MCF 10A (cell line): ENCODE measurements around the gene NAV1. TPM values are rescaled to one million over a fixed set of nuclear protein-coding genes. Genes with fewer than 3 reads are reported as not detected.
A peak's percentile ranks its signal among the peaks of the same experiment; 100 is the strongest.

Source experiments
- BruUV-seq: library from RNA; stranded (reverse); fragments of 400-500 nt; replicated peaks from 2 replicates; lab custom pipeline; 2021; lab: Mats Ljungman, UMichigan
- CTCF ChIA-PET: fragments of 300-600 bp; sonication (Branson Sonifier 250); formaldehyde crosslinking; extraction: SDS; loops from one replicate; lab custom pipeline; 2021; ENCODE audit warnings: antibody characterized with exemption, inconsistent platforms; lab: Yijun Ruan, JAX
- POLR2A ChIA-PET: fragments of 300-600, 350-650 bp; sonication (Branson Sonifier 250); formaldehyde crosslinking; extraction: SDS; loops from one replicate; lab custom pipeline; 2020; ENCODE audit warnings: antibody characterized with exemption, inconsistent platforms; lab: Yijun Ruan, JAX
- DNase-seq: peaks from one replicate; pipeline ENCODE4 v3.0.0-alpha.2; 2018; ENCODE audit not compliant: unreplicated experiment
- H3K27ac Mint-ChIP-seq: one replicate; pipeline ENCODE4 v1.8.0; 2022; ENCODE audit warnings: mild to moderate bottlenecking, low read depth, mixed read lengths; ENCODE audit not compliant: unreplicated experiment
- H3K27me3 Mint-ChIP-seq: one replicate; pipeline ENCODE4 v1.8.0; 2022; ENCODE audit warnings: mixed read lengths; ENCODE audit not compliant: insufficient read depth, unreplicated experiment
- H3K36me3 Mint-ChIP-seq: one replicate; pipeline ENCODE4 v1.8.0; 2022; ENCODE audit warnings: mild to moderate bottlenecking, moderate library complexity, mixed read lengths; ENCODE audit not compliant: insufficient read depth, unreplicated experiment
- H3K4me1 Mint-ChIP-seq: one replicate; pipeline ENCODE4 v1.8.0; 2022; ENCODE audit warnings: mixed read lengths; ENCODE audit not compliant: insufficient read depth, unreplicated experiment
- H3K4me3 Mint-ChIP-seq: one replicate; pipeline ENCODE4 v1.8.0; 2022; ENCODE audit warnings: mild to moderate bottlenecking, moderate library complexity, mixed read lengths; ENCODE audit not compliant: unreplicated experiment
- H3K9me3 Mint-ChIP-seq: one replicate; pipeline ENCODE4 v1.8.0; 2022; ENCODE audit warnings: mixed read lengths; ENCODE audit not compliant: unreplicated experiment
- CTCF ChIP-seq: fragments of 200-600 bp; IDR thresholded peaks from one replicate; pipeline ENCODE4 v1.8.0; 2022; ENCODE audit warnings: antibody characterized with exemption, mild to moderate bottlenecking; ENCODE audit not compliant: unreplicated experiment
- intact Hi-C: fragments of 100-400 bp; cut with micrococcal nuclease; formaldehyde crosslinking; loops from 2 replicates; pipeline ENCODE4 v1.14.1; 2022
- total RNA-seq: library from RNA; stranded (reverse); gene quantifications from 2 replicates; pipeline ENCODE4 v1.2.3, GENCODE V29; 2022

Gene NAV1
- total RNA-seq, 1 experiment from 2014 or later, result 34.9 TPM

DNA sequence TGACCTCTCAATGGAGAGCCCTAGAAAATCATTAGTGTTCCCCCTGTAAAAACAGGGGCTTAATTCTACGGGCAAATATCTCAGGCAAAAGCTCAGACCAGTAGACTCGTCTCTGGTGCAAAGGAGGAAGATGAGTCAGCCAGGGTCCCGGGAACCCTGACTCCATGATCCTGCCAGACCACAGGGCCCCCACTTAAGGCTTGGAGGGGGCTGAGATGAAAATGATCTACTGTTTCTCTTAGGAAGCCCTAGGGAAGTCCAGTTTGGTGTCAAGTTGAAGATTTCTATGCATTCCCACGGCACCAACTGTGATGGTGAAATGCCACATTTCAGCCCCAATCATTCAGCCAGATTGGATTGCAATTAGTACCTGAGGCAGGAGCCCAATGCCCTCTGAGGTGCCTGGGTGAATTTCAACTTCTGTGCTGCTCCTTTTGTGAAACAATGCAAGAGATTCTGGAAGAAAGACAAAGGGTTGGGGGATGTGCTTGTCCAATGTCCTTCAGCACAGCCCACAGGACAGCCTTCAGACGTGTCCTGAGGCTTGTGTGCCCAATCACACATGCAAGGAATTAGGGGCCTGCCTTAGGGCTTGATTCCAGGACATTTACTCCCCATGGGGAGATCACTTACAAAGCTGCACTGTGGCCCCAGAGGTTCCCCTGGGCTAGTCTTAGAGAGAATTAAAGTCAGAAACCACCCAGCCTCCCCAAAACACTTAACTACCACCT is 18.1 kb downstream of the NAV1 start:
- Mint-ChIP-seq H3K27ac (peak overlapping the region; percentile 14), H3K27me3 (no peaks in the 10 kb centered on the region), H3K9me3 (no peaks in the 10 kb centered on the region), H3K4me1 (peaks cover 34% of the 10 kb centered on the region), H3K4me3 (no peak overlapping the region), H3K36me3 (peaks cover 2% of the 10 kb centered on the region)
- no TSS peak for BruUV-seq
- TF ChIP-seq CTCF, result no peak
- intact Hi-C loops, result no loop called here
- CTCF ChIA-PET, result interaction anchor here (0.6 to 17.3 kb wide), 10 partner anchors 12 to 758 kb away, joined by 3 to 779 read pairs (median 52); partner anchors contain the start of gene NAV1
- no peak for DNase-seq
- POLR2A ChIA-PET, result interaction anchor here (0.5 to 0.9 kb wide), 3 partner anchors 19 to 918 kb away, joined by 3 to 4 read pairs (median 3); no protein-coding TSS in a partner anchor

DNA sequence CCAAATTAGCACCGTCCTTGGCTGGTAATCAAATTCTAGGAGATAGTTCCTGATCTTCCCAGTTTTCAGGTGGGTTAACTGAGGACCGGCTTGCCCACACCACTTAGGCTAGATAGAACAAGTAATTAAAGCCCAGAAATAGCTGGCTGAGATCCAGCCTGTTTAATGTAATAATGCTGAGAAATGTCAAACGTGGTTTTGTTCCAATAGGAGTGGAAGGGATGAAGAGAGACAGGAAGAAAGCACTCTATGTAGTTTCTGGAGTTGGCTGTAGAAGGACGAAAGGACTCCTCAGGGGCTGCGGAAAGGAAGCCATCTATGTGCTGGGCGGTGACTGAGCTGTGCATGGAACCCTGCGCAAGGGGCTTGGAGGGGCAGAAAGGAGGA is 18.6 kb downstream of the NAV1 start:
- DNase-seq, result no peak
- peaks cover 40% of the 10 kb centered on the region for H3K4me1 Mint-ChIP-seq
- H3K27me3 Mint-ChIP-seq, result no peaks in the 10 kb centered on the region
- no peak for TF ChIP-seq CTCF
- H3K27ac Mint-ChIP-seq, result peak overlapping the region; percentile 14
- no peak overlapping the region for H3K4me3 Mint-ChIP-seq
- CTCF ChIA-PET, result interaction anchor here (0.5 to 17.3 kb wide), 12 partner anchors 12 to 758 kb away, joined by 3 to 779 read pairs (median 34); partner anchors contain the start of gene NAV1
- no TSS peak for BruUV-seq
- POLR2A ChIA-PET, result interaction anchor here (0.5 to 1.5 kb wide), 3 partner anchors 23 to 917 kb away, joined by 3 to 6 read pairs (median 4); no protein-coding TSS in a partner anchor
- intact Hi-C loops, result no loop called here
- H3K9me3 Mint-ChIP-seq, result no peaks in the 10 kb centered on the region
- H3K36me3 Mint-ChIP-seq, result peaks cover 6% of the 10 kb centered on the region

- peaks cover 6% of the 10 kb centered on the region for H3K36me3 Mint-ChIP-seq
- no peaks in the 10 kb centered on the region for H3K9me3 Mint-ChIP-seq
- no peak overlapping the region for H3K4me3 Mint-ChIP-seq
- ChIA-PET CTCF (interaction anchor here (0.6 to 17.3 kb wide), 57 partner anchors 9 to 414 kb away, joined by 3 to 779 read pairs (median 7); partner anchors contain the start of genes IPO9 and NAV1), POLR2A (interaction anchor here (0.5 to 2.3 kb wide), 8 partner anchors 16 to 155 kb away, joined by 3 to 21 read pairs (median 3); no protein-coding TSS in a partner anchor)
- peak; percentile 89 for DNase-seq
- no peaks in the 10 kb centered on the region for H3K27me3 Mint-ChIP-seq
- H3K4me1 Mint-ChIP-seq, result peaks cover 48% of the 10 kb centered on the region
- peak overlapping the region; percentile 35 for H3K27ac Mint-ChIP-seq
- TF ChIP-seq CTCF, result peak; percentile 100
- no TSS peak for BruUV-seq
- intact Hi-C loops, result loop anchor here (1.0 to 2.0 kb wide), 5 partner anchors 29 to 234 kb away; no protein-coding TSS in a partner anchor
Observed at GRCh38 chr1:201559679-201560162, 20.8 kb downstream of the NAV1 start.
